PC-3 (cell line): Measurements from ENCODE around the gene DLX5.

Source experiments
- CTCF ChIP-seq: fragments of 300-600 bp; sonication (generic); conservative IDR thresholded peaks from 2 replicates; pipeline ENCODE4 v1.5.1; 2017; ENCODE audit warnings: antibody characterized with exemption, low read depth, mild to moderate bottlenecking, low read length
- EZH2 ChIP-seq: fragments of 300-600 bp; sonication (generic); IDR thresholded peaks from one replicate; pipeline ENCODE4 v1.6.1; 2017; ENCODE audit warnings: antibody characterized with exemption, mild to moderate bottlenecking, low read length; ENCODE audit not compliant: unreplicated experiment
- EZH2phosphoT487 ChIP-seq: fragments of 300-600 bp; sonication (generic); IDR thresholded peaks from 2 replicates; pipeline ENCODE4 v1.6.1; 2018; ENCODE audit warnings: mild to moderate bottlenecking, antibody characterized with exemption, low read length, borderline replicate concordance

GRCh38 chr7:97008275-97008917 lies 16.2 kb downstream of the DLX5 start:
- no peak for TF ChIP-seq CTCF
- TF ChIP-seq EZH2, result no peak
- no peak for TF ChIP-seq EZH2phosphoT487
